Suprapubic skin (tissue), 3 donors: ENCODE results near the gene ESRRB.

Experiments used
- EP300 ChIP-seq: sonication (generic); formaldehyde crosslinking; IDR thresholded peaks from one replicate; pipeline ENCODE4 v1.6.1; 2017; ENCODE audit warnings: antibody characterized with exemption
- TF ChIP-seq, protein P1 (sequence below), 2 donors: fragments of 200-600 bp in 1 of 2; fragments of 450-650 bp in 1 of 2; sonication (generic) in 1 of 2; IDR thresholded peaks; one replicate each; pipeline ENCODE4 v1.5.1; 2016 to 2019; ENCODE audit warnings: antibody characterized with exemption in 2 of 2, mild to moderate bottlenecking in 1 of 2, moderate library complexity in 1 of 2

DNA sequence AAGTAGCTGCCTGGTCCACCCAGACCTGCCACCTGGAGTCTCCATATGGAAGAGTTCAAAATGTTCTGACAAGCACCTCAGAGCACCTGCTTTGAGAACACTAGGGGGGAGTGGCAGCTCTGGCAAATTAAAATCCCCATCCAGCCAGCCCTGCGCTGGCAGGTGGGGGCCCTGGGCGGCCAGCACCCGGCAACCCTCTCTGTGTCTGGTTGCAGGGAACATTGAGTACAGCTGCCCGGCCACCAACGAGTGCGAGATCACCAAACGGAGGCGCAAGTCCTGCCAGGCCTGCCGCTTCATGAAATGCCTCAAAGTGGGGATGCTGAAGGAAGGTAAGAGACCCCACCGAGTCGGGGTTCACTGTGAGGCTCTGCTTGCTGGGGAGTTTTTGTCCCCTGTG is 86.4 kb downstream of the ESRRB start:
- TF ChIP-seq, protein P1, sequence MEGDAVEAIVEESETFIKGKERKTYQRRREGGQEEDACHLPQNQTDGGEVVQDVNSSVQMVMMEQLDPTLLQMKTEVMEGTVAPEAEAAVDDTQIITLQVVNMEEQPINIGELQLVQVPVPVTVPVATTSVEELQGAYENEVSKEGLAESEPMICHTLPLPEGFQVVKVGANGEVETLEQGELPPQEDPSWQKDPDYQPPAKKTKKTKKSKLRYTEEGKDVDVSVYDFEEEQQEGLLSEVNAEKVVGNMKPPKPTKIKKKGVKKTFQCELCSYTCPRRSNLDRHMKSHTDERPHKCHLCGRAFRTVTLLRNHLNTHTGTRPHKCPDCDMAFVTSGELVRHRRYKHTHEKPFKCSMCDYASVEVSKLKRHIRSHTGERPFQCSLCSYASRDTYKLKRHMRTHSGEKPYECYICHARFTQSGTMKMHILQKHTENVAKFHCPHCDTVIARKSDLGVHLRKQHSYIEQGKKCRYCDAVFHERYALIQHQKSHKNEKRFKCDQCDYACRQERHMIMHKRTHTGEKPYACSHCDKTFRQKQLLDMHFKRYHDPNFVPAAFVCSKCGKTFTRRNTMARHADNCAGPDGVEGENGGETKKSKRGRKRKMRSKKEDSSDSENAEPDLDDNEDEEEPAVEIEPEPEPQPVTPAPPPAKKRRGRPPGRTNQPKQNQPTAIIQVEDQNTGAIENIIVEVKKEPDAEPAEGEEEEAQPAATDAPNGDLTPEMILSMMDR (IDR thresholded peaks at IDR 0.05): no peak
- no peak for TF ChIP-seq EP300
